ENCODE measurements around the gene UBE2L5. TPM values are rescaled to one million over a fixed set of nuclear protein-coding genes. Genes with fewer than 3 reads are reported as not detected.

Gene UBE2L5
- total RNA-seq, 3 donors from 2014 or later (not counting 1 experiment from before 2014, with no cell fraction given): not detected

- DNase-seq (no peak), ATAC-seq (no peak)
- H3K9me3 ChIP-seq (ENCODE audit: control insufficient read depth, insufficient read depth, low read length): no peaks in the 10 kb centered on the region
- 38% methylated on average over 3 of the region's 4 CpGs for WGBS (ENCODE audit: insufficient coverage)
- Mint-ChIP-seq H3K36me3 (peaks cover 6% of the 10 kb centered on the region), H3K27me3 (ENCODE audit: low read depth in 2 of 2) (no peaks in the 10 kb centered on the region), H3K27ac (no peak overlapping the region), H3K4me3 (peak overlapping the region; percentile 25), H3K4me1 (peaks cover 30 to 35% of the 10 kb centered on the region in 2 donors), H3K9me3 (no peaks in the 10 kb centered on the region)
- no peaks in the 10 kb centered on the region for H3K27me3 ChIP-seq (ENCODE audit: control insufficient read depth, insufficient read depth, low read length)
- H3K4me1 ChIP-seq (ENCODE audit: control insufficient read depth, insufficient read depth, low read length): peaks cover 13% of the 10 kb centered on the region
- no peak overlapping the region for H3K27ac ChIP-seq (ENCODE audit: low read length)
- TF ChIP-seq CTCF (IDR thresholded peaks at IDR 0.05): no peak
- intact Hi-C loops (cut with micrococcal nuclease): loop anchor here (10.0 kb wide), 1 partner anchor 108 kb away; no protein-coding TSS in a partner anchor
- peaks cover 15% of the 10 kb centered on the region for H3K36me3 ChIP-seq (ENCODE audit: control insufficient read depth, insufficient read depth, low read length)
- no peak overlapping the region for H3K4me3 ChIP-seq (ENCODE audit: low read length)
These were observed 44.6 kb downstream of the UBE2L5 start for GRCh38 chr13:30466841-30467252.

GRCh38 chr13:30473675-30474074, 51.4 kb downstream of the UBE2L5 start:
- ATAC-seq (no peak), DNase-seq (no peak)
- no peak overlapping the region for H3K4me3 ChIP-seq (ENCODE audit: low read length)
- no peaks in the 10 kb centered on the region for H3K36me3 Mint-ChIP-seq
- no CpG with 5 or more reads among the region's 1 CpG for WGBS (ENCODE audit: insufficient coverage)
- H3K36me3 ChIP-seq (ENCODE audit: control insufficient read depth, insufficient read depth, low read length): no peaks in the 10 kb centered on the region
- H3K27ac ChIP-seq (ENCODE audit: low read length): no peak overlapping the region
- intact Hi-C loops (cut with micrococcal nuclease): no loop called here
- TF ChIP-seq CTCF (IDR thresholded peaks at IDR 0.05): no peak
- H3K9me3 Mint-ChIP-seq: no peaks in the 10 kb centered on the region
- no peaks in the 10 kb centered on the region for H3K27me3 ChIP-seq (ENCODE audit: control insufficient read depth, insufficient read depth, low read length)
- H3K4me1 ChIP-seq (ENCODE audit: control insufficient read depth, insufficient read depth, low read length): no peaks in the 10 kb centered on the region
- no peaks in the 10 kb centered on the region for H3K9me3 ChIP-seq (ENCODE audit: control insufficient read depth, insufficient read depth, low read length)
- no peak overlapping the region for H3K4me3 Mint-ChIP-seq
- H3K4me1 Mint-ChIP-seq: no peaks in the 10 kb centered on the region
- no peak overlapping the region for H3K27ac Mint-ChIP-seq
- H3K27me3 Mint-ChIP-seq (ENCODE audit: low read depth in 2 of 2): no peaks in the 10 kb centered on the region

GRCh38 chr13:30477346-30478195, 55.3 kb downstream of the UBE2L5 start:
- Mint-ChIP-seq H3K27ac (no peak overlapping the region), H3K36me3 (no peaks in the 10 kb centered on the region), H3K27me3 (ENCODE audit: low read depth in 2 of 2) (peaks cover 7% of the 10 kb centered on the region in 2 donors), H3K9me3 (no peaks in the 10 kb centered on the region), H3K4me1 (no peaks in the 10 kb centered on the region), H3K4me3 (no peak overlapping the region)
- WGBS (ENCODE audit: insufficient coverage): 90% methylated on average over 3 of the region's 4 CpGs
- no peak for TF ChIP-seq CTCF (IDR thresholded peaks at IDR 0.05)
- Histone ChIP-seq H3K27me3 (ENCODE audit: control insufficient read depth, insufficient read depth, low read length) (no peaks in the 10 kb centered on the region), H3K4me3 (ENCODE audit: low read length) (no peak overlapping the region), H3K27ac (ENCODE audit: low read length) (no peak overlapping the region), H3K4me1 (ENCODE audit: control insufficient read depth, insufficient read depth, low read length) (no peaks in the 10 kb centered on the region), H3K36me3 (ENCODE audit: control insufficient read depth, insufficient read depth, low read length) (no peaks in the 10 kb centered on the region), H3K9me3 (ENCODE audit: control insufficient read depth, insufficient read depth, low read length) (no peaks in the 10 kb centered on the region)
- no peak for DNase-seq
- ATAC-seq: no peak
- intact Hi-C loops (cut with micrococcal nuclease): no loop called here

Other genes with a start within 250 kb of the UBE2L5 start
- gene KATNAL1, start 114.9 kb upstream of the UBE2L5 start, total RNA-seq: 10 to 100 TPM; 15.0 to 22.8 (median 21.9) TPM
- gene HMGB1, start 43.4 kb downstream of the UBE2L5 start, total RNA-seq: 100 to 1,000 TPM; 397 to 449 (median 409) TPM
- 10 to 100 TPM; 34.8 to 39.0 (median 36.9) TPM for gene USPL1, start 195.4 kb downstream of the UBE2L5 start, total RNA-seq

Measured in natural killer cell (primary cell).